HUES64 (cell line): ENCODE data around the gene DRC3. TPM values are rescaled to one million over a fixed set of nuclear protein-coding genes. Genes with fewer than 3 reads are reported as not detected.

Experiments used
- H3K27ac ChIP-seq: 2 replicates; pipeline ENCODE4 v1.7.0; 2013; ENCODE audit warnings: low read depth, low read length, inconsistent platforms
- H3K27me3 ChIP-seq: 2 replicates; pipeline ENCODE4 v1.6.1; 2013; ENCODE audit warnings: mild to moderate bottlenecking, low read length; ENCODE audit not compliant: insufficient read depth
- H3K36me3 ChIP-seq: 2 replicates; pipeline ENCODE4 v1.6.1; 2013; ENCODE audit warnings: mild to moderate bottlenecking, low read length; ENCODE audit not compliant: insufficient read depth
- H3K4me1 ChIP-seq: 2 replicates; pipeline ENCODE4 v1.6.1; 2013; ENCODE audit warnings: mild to moderate bottlenecking, low read length, moderate library complexity; ENCODE audit not compliant: insufficient read depth
- H3K4me3 ChIP-seq: 2 replicates; pipeline ENCODE4 v1.5.1; 2013; ENCODE audit warnings: mild to moderate bottlenecking, low read length, moderate library complexity
- H3K9ac ChIP-seq: 2 replicates; pipeline ENCODE4 v1.6.1; 2013; ENCODE audit warnings: mild to moderate bottlenecking, low read depth, low read length
- H3K9me3 ChIP-seq: 2 replicates; pipeline ENCODE4 v1.6.1; 2013; ENCODE audit warnings: low read depth, low read length; ENCODE audit not compliant: insufficient read depth
- WGBS: fragments of 150-250, 120-280 bp; methylation state at CpG from one replicate; pipeline ENCODE4 v1.1.7; 2013; ENCODE audit warnings: missing lambda C conversion rate; 5-methylcytosine and 5-hydroxymethylcytosine counted together
- polyA plus RNA-seq, 2 experiments: library from polyadenylated mRNA; stranded (reverse); fragments of 50-300 nt; gene quantifications; one replicate each; pipeline ENCODE4 v1.2.3, GENCODE V29; 2013

The DRC3 gene, protein sequence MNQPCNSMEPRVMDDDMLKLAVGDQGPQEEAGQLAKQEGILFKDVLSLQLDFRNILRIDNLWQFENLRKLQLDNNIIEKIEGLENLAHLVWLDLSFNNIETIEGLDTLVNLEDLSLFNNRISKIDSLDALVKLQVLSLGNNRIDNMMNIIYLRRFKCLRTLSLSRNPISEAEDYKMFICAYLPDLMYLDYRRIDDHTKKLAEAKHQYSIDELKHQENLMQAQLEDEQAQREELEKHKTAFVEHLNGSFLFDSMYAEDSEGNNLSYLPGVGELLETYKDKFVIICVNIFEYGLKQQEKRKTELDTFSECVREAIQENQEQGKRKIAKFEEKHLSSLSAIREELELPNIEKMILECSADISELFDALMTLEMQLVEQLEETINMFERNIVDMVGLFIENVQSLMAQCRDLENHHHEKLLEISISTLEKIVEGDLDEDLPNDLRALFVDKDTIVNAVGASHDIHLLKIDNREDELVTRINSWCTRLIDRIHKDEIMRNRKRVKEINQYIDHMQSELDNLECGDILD
- polyA plus RNA-seq (2013, experiment 1 of 2): 0.20 TPM
- 0.19 TPM for polyA plus RNA-seq (2013, experiment 2 of 2)

GRCh38 chr17:17972126-17972951 lies at the start of gene DRC3, which contains the start of gene TOM1L2:
Gene DRC3 (plus strand): TSS chr17:17972862. CDS start chr17:17977599, 4,737 bp downstream.
Gene TOM1L2 (minus strand): TSS chr17:17972400. CDS start chr17:17972313, 87 bp downstream.
- H3K9ac ChIP-seq: peak within 1 kb of the TSS; percentile 31; the same call in 1 of the 2 replicates
- H3K36me3 ChIP-seq: no peaks in the 10 kb centered on the region
- 0 out of 2 replicates have a peak, but pooled peaks cover 2% of the 10 kb centered on the region for H3K27me3 ChIP-seq
- peak within 1 kb of the TSS; percentile 77 for H3K4me3 ChIP-seq
- no peaks in the 10 kb centered on the region for H3K9me3 ChIP-seq
- H3K4me1 ChIP-seq: peaks cover 3% of the 10 kb centered on the region; the same call in 1 of the 2 replicates
- no peak within 1 kb of the TSS for H3K27ac ChIP-seq
- WGBS: under 1% methylated on average over 59 of the region's 59 CpGs

GRCh38 chr17:17924131-17924856 lies 48.4 kb upstream of the DRC3 start:
- no peak overlapping the region for H3K27ac ChIP-seq
- H3K9ac ChIP-seq: no peak overlapping the region
- H3K4me1 ChIP-seq: peaks cover 50% of the 10 kb centered on the region
- H3K4me3 ChIP-seq: no peak overlapping the region
- no peaks in the 10 kb centered on the region for H3K27me3 ChIP-seq
- H3K9me3 ChIP-seq: no peaks in the 10 kb centered on the region
- WGBS: 98% methylated on average over 4 of the region's 5 CpGs
- H3K36me3 ChIP-seq: no peaks in the 10 kb centered on the region

DNA sequence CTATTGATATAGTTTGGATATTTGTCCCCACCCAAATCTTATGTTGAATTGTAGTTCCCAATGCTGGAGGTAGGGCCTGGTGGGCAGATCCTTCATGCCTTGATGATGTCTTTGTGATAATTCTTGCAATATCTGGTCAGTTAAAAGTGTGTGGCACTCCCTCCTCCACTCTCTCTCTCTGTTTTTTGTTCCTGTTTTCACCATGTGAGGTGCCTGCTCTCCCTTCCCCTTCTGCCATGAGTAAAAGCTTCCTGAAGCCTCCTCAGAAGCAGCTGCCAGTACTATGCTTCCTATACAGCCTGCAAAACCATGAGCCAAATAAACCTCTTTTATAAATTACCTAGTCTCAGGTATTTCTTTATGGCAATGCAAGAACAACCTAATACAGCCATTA lies 47.8 kb upstream of the DRC3 start:
- H3K27ac ChIP-seq: no peak overlapping the region
- no peak overlapping the region for H3K9ac ChIP-seq
- H3K27me3 ChIP-seq: no peaks in the 10 kb centered on the region
- peaks cover 45% of the 10 kb centered on the region for H3K4me1 ChIP-seq
- H3K9me3 ChIP-seq: no peaks in the 10 kb centered on the region
- no peak overlapping the region for H3K4me3 ChIP-seq
- no peaks in the 10 kb centered on the region for H3K36me3 ChIP-seq

DNA sequence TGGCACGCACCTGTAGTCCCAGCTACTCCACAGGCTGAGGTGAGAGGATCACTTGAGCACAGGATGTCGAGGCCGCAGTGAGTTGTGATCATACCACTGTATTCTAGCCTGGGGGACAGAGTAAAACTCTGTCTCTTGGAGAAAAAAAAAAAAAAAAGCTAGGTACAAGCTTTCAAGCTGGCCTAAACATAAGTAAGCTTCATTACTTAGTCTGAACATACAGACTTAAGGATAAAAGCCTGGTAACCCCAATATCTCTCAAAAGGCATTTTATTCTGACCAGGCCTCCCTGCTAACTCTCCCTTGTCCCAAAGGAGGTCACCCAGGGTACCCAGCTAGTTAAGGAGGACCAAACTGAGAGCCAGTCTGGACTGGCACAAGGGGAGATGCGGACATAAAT lies 46.6 kb upstream of the DRC3 start:
- 82% methylated on average over 4 of the region's 4 CpGs for WGBS
- H3K9me3 ChIP-seq: no peaks in the 10 kb centered on the region
- H3K4me1 ChIP-seq: peaks cover 39% of the 10 kb centered on the region
- H3K36me3 ChIP-seq: no peaks in the 10 kb centered on the region
- H3K4me3 ChIP-seq: no peak overlapping the region
- no peak overlapping the region for H3K9ac ChIP-seq
- H3K27ac ChIP-seq: no peak overlapping the region
- H3K27me3 ChIP-seq: no peaks in the 10 kb centered on the region

GRCh38 chr17:17926840-17927449 lies 45.7 kb upstream of the DRC3 start:
- Histone ChIP-seq H3K27me3 (no peaks in the 10 kb centered on the region), H3K4me3 (no peak overlapping the region), H3K36me3 (no peaks in the 10 kb centered on the region), H3K9me3 (no peaks in the 10 kb centered on the region), H3K4me1 (peaks cover 31% of the 10 kb centered on the region), H3K27ac (no peak overlapping the region), H3K9ac (no peak overlapping the region)
- WGBS: 82% methylated on average over 5 of the region's 5 CpGs

GRCh38 chr17:17928398-17929287 lies 44.0 kb upstream of the DRC3 start:
- Histone ChIP-seq H3K4me3 (no peak overlapping the region), H3K27me3 (no peaks in the 10 kb centered on the region), H3K27ac (peak overlapping the region; percentile 32; the same call in 1 of the 2 replicates), H3K9ac (no peak overlapping the region), H3K9me3 (no peaks in the 10 kb centered on the region), H3K4me1 (peaks cover 20% of the 10 kb centered on the region), H3K36me3 (no peaks in the 10 kb centered on the region)
- WGBS: 63% methylated on average over 11 of the region's 12 CpGs

DNA sequence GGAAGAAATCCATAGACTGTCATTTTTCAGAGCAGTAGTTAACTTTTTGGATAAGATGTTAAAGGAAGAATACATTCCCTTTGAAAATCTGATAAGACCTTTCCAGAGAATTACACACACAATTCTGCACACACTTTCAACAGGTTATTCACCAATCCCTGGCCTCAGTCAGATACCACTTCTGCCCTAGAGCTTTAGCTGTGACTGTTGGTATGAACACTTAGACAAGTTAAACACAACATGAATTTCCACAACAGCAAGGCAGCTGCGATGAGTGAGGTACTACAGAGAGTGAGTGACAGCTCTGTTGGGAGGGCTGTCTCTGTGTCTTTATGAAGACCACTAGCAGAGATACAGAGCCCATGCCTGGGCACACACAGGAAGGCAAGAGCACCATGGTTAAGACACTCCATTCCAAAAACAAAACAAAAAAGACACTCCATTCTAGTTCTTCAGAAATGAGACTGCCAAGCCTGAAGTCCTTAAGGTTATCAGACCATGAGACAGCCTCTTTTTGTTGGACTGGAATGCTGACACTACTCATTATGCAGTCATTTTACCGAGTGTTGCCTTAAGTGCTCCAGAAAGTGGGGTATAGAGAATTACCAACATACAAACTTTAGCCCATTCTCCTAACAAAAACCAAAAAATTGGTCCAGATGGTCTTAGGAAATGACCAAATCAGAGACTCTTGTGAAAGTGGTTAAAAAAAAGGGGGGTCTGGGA lies 42.8 kb upstream of the DRC3 start:
- peaks cover 20% of the 10 kb centered on the region for H3K4me1 ChIP-seq

GRCh38 chr17:17930674-17931073 lies 42.0 kb upstream of the DRC3 start:
- Histone ChIP-seq H3K9ac (no peak overlapping the region), H3K36me3 (no peaks in the 10 kb centered on the region), H3K4me3 (no peak overlapping the region), H3K4me1 (peaks cover 20% of the 10 kb centered on the region), H3K9me3 (no peaks in the 10 kb centered on the region), H3K27ac (no peak overlapping the region), H3K27me3 (no peaks in the 10 kb centered on the region)

More for the DNA sequence above, 42.8 kb upstream of the DRC3 start:
- H3K36me3 ChIP-seq: no peaks in the 10 kb centered on the region
- no peak overlapping the region for H3K9ac ChIP-seq
- no peaks in the 10 kb centered on the region for H3K27me3 ChIP-seq
- H3K4me3 ChIP-seq: no peak overlapping the region
- H3K9me3 ChIP-seq: no peaks in the 10 kb centered on the region
- 74% methylated on average over 2 of the region's 2 CpGs for WGBS
- H3K27ac ChIP-seq: no peak overlapping the region

DNA sequence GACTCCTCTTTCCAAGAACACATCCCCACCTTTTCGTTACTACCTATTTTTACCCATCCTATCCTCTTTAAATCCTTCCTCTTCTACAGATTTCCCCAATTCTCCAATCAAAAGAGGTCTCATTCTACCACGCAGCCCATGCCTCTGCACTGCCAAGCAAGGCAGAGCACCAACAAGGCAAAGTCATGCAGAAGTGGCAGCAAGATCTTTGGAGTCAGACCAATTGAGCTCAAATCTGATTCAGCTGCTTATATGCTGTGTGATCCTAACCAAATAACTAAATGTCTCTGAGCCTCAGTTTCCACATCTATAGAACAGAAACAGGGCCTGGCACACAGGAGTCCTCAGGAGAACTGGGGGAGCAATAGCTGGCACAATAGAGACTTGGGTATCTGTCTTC lies 41.5 kb upstream of the DRC3 start:
- no peak overlapping the region for H3K4me3 ChIP-seq
- no peaks in the 10 kb centered on the region for H3K27me3 ChIP-seq
- H3K36me3 ChIP-seq: no peaks in the 10 kb centered on the region
- peaks cover 21% of the 10 kb centered on the region for H3K4me1 ChIP-seq
- no peak overlapping the region for H3K27ac ChIP-seq
- H3K9me3 ChIP-seq: no peaks in the 10 kb centered on the region
- 87% methylated on average over 2 of the region's 2 CpGs for whole genome bisulfite sequencing
- H3K9ac ChIP-seq: no peak overlapping the region
